Stimulated activated CD4-positive, alpha-beta T cell treated with anti-CD3 and anti-CD28 coated beads, Interleukin-1b, Interleukin-23, amount 100 ng/mL, for 1 hour (primary cell): Measurements from ENCODE around the gene SLC24A4.

Experiments
- DNase-seq, 2 donors: peaks; one replicate each; pipeline ENCODE4 v3.0.0-alpha.2; 2020; ENCODE audit warnings: low read depth in 2 of 2

SLC24A4 gene

GRCh38 chr14:92458136-92459029, 135.4 kb downstream of the SLC24A4 start:
- no peak for DNase-seq

- no peak for DNase-seq
Measured at GRCh38 chr14:92459030-92459949, 136.3 kb downstream of the SLC24A4 start.

DNA sequence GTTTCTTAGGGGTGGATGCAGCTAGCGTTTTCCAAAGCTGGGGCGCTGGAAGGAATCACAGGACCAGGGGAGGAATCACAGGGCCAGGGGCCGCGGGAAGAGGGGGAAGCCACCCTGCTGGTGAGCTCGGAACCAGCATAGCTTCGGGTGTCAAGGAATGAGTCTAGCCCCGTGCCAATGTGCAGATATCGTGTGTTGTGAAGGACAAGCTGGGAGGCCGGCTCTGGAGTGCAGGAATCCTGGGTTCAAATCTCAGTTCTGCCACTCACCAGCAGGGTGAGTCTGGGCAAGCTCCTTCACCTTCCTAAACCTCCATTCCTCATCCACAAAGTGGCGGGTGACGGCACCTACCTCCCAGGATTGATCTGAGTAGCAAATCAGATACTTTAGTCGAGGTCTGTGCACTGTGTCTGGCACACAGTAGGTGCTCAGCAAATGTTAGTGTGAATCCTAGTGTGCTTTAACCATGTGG, 137.0 kb downstream of the SLC24A4 start:
- DNase-seq, result no peak

GRCh38 chr14:92460541-92460915, 137.6 kb downstream of the SLC24A4 start:
- DNase-seq, result no peak

DNA sequence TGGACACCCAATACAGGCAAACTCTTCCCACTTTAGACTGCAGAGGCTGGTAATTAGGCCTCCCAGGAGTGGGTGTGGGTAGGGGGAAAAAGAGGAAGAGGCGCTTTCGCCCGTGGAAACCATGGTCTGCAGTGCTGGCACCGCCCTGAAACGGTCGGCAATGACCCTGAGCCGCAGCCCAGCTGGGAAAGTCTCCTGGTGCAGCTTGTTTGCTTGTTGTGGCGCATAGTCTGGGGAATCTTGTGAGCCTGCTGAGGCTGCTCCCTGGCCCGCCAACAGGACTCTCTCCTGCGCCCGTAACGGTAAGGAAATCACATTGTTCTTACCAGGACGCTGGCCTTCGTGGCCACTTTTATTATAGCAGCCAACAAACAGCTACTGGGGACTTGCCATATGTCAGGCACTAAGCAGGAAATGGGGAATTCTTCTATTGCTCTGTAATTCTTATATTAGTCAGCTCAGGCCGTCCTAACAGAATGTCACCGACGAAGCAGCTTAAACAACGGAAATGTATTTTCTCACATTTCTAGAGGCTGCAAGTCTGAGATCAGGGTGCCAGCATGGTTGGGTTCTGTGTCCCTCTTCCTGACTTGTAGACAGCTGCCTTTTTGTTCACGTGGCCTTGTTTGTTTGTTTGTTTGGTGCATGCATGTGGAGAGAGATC, 138.1 kb downstream of the SLC24A4 start:
- DNase-seq, result no peak

DNA sequence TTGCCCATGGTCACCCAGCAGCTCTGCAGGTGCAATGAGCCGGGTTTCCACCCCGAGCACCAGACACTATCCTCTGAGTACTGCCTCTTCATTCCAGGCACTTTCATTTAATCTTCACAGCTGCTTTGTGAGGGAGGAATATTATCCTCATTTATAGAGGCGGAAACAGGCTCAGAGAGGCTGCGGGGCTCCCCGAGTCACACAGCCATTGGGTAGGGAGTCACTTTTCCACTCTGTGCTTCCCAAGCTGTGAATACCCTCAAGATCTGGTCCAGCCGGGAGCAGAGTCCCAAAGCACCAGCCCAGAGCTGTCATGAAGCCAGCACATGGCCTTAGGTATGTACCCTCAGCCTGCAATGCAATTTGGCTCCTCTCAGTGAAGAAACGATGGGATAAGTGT, 138.9 kb downstream of the SLC24A4 start:
- DNase-seq, result no peak

- DNase-seq, result no peak
Measured at GRCh38 chr14:92462568-92462967, 139.6 kb downstream of the SLC24A4 start.

DNA sequence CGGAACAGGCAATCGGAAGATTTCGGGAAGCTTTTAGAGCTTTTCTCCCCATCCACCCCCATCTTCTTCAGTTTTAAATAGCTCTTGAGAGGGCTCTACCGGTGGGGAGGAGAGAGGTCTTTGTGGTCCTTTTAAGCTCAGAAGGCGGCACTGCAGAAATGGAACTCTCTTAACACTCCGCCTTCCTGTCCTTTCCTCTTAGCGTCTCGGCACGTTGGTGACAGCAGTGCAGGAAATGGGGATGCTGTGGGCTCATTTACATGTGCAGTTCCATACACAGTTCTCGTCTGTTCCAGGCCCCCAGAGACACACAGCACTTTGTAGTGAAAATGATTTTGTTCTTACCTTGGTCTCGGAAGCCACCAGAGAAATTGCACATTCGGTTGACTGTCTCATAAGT, 140.2 kb downstream of the SLC24A4 start:
- no peak for DNase-seq

DNA sequence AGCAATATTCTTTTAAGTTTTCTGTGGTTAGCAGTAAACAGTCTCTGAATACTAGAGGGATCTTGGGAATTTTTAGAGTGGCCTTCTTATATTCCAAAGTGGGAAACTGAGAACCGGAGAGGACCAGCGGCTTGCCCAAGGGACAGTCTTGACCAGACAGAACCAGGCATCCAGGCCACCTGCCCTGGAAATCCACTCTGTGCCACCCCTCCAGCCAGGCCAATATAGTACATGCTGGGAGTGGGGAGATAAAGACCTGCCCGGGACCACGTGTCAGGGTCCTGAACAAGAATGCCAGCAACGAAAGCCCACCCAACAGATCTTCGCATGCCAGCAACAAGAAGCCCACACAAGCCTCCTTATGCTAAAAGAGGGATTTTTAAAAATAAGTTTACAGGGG, 141.2 kb downstream of the SLC24A4 start:
- DNase-seq, result no peak

- DNase-seq, result no peak
Measured at GRCh38 chr14:92464716-92465115, 141.8 kb downstream of the SLC24A4 start.

- DNase-seq, result no peak
Measured at GRCh38 chr14:92465353-92466055, 142.5 kb downstream of the SLC24A4 start.

- DNase-seq, result no peak
Measured at GRCh38 chr14:92466059-92466458, 143.1 kb downstream of the SLC24A4 start.

DNA sequence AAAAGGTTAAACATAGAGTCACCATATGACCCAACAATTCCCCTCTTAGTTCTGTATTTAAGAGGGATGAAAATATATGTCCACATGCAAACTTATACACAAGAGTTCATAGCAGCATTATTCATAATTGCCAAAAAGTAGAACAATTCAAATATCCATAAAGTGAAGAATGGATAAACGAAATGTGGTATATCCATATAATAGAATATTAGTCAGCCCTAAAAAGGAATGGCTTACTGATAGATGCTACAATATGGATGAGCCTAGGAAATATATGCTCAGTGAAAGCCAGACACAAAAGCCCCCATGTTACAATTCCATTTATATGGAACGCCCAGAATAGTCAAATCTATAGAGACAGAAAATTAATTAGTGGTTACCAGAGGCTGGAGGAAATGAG, 146.6 kb downstream of the SLC24A4 start:
- DNase-seq, result no peak

DNA sequence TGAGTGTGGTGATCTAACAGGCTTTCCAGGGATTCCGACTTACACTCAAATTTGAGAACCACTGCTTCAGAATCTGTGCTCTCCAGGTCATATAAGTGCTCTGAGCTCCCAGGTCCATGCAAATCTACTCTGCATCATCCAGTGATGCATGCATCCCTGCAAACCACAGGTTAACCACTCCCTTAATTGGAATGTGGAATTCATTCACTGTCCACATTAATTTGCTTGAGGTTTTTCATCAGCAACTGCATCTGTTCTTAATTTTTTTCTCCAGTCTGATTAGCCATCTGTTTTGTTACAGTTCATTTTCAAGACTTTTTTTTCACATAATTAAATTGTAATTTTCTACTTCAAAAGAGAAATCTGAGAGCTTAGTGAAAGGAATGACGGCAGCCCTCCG, 147.2 kb downstream of the SLC24A4 start:
- no peak for DNase-seq

DNA sequence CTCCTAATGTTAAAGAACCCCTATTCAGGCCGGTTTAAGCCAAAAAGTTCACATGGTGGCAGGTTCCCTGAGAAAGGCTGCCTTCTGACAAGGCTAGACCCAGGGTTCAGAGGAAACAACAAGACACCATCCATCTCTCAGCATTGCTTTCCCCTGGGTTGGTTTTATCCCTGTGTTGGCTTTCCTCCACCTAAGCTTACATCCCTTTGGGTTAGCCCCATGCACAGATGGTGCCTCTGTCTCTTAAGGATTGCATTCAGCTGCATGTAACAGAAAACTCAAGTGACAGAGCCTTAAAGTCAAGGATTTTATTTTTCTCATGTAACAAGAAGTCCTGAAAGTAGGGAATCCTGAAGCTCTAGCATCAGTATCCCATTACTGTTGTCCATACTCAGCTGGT, 147.8 kb downstream of the SLC24A4 start:
- DNase-seq, result no peak

DNA sequence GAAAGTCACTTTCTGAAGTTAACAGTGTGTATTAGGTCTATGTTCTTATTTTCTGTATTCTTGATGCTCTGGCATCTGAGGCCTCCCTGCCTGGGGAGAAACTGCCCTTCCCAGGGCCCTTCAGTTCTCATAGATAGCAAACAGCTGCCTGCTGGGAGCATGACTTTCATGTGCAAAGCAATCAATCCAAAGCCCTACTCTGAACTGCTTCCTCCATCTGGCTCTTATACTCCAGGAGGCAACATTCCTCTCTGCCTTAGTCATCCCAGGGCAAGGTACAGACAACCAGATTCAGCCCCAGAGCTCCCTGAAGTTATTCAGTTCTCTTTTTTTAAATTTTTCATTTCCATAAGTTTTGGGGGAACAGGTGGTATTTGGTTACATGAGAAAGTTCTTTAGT, 149.0 kb downstream of the SLC24A4 start:
- no peak for DNase-seq

DNA sequence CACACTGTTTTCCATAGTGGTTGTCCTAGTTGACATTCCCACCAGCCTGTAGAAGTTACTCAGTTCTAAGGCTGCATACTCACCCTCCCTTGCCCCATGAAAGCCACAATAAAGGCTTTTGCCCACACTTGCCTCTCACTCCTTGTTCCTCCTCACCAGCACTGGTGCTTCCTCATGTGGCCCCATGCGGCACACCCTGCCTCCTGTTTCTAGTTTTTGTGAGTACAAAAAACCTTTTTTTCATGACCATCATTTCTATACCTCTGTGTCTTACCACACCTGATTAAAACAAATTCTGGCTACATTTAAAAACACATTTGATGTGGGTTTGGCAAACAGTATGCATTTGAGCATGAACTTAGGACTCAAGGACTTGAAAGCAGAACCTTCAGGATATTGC, 149.9 kb downstream of the SLC24A4 start:
- no peak for DNase-seq

- no peak for DNase-seq
Measured at GRCh38 chr14:92473261-92473968, 150.4 kb downstream of the SLC24A4 start.

- no peak for DNase-seq
Measured at GRCh38 chr14:92473969-92474535, 151.1 kb downstream of the SLC24A4 start.

GRCh38 chr14:92475037-92475436, 152.1 kb downstream of the SLC24A4 start:
- no peak for DNase-seq
